GM19351 (cell line): ENCODE results near the gene ADPRH.
"Not testable (repeated sequence)": the region's sequence is repeated elsewhere in the genome, so short reads cannot be mapped to it uniquely, and the experiment has no call there.

Experiments used
- ATAC-seq: cut with Tn5 transposase; IDR thresholded peaks from one replicate; pipeline ENCODE4 v1.9.1; 2021; ENCODE audit warnings: mild to moderate bottlenecking, moderate library complexity; ENCODE audit not compliant: unreplicated experiment

The ADPRH gene

DNA sequence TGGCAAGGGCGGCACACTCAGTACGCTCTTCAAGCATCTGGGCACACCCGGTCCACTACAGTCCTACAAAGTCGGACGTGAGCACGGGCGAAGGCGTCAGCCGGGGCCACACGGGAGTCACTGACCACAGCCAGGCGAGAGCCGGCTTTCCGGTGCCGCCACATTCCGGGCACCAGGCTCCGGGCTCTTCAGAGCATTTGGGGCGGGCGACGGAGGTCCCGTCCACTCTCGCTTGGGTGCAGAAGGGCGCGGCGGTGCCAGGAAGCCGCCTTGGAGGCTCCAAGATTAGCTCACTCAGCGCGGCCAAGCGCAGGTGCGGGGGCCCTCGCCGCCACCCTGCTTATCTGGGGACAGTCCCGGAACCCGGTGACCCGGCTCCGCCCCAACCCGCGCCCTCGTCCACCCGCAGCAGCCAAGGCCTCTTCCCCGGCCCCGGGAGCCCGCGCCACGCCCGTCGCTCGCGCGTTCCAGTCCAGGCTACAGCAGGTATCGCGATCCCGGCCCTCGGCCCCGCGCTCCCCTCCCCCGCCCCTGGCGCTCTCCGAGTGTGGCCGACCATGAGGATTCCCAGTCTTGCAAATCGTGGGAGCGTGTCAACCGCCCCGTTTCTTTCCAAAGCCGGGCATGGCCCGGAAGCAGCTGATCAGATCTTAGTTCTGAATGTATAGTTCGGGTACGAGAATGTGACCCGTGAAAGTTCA lies at the start of gene ADPRH:
ADPRH (plus strand) TSS at position 127 of the 701 bp plus-strand sequence. CDS start 2,678 bp downstream, outside the sequence.
- ATAC-seq: peak; percentile 62

DNA sequence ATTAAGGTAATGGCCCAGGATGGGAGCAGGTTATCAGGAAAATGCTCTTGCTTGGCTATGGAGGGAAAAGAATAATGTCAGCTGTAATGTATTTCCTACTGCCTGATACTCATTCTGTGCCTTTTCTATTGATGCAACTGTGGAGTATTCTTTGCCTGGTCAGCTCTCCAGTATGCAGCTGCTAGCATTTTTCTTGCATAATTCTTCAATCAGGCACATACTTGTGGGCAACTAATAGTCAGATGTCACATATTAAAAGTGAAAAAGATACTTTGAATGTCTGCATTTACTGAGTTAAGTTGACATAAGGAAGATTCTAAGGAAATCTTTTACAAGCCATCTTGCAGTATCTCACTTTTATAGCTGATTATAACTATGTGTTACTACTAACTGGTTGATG lies 49.4 kb upstream of the ADPRH start:
- ATAC-seq: no peak

DNA sequence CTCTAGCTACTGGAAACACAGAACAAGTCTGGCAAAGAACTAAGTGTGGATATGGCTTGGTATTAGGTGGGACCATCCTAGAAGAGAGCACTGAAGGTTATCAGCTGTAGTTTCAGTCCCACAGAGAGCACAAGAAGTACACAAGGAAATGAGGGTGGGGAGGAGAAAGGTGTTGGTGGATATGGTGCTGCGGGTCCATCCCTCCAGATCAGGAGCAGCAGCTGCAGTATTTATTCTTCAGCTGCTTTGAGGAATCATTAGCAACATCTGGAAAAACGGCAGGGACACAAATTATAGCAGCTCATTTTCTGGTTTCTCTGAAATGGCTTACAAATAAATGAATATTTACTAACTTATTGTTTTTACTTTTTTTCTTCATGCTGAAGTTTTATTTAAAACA lies 48.8 kb upstream of the ADPRH start:
- no peak for ATAC-seq

DNA sequence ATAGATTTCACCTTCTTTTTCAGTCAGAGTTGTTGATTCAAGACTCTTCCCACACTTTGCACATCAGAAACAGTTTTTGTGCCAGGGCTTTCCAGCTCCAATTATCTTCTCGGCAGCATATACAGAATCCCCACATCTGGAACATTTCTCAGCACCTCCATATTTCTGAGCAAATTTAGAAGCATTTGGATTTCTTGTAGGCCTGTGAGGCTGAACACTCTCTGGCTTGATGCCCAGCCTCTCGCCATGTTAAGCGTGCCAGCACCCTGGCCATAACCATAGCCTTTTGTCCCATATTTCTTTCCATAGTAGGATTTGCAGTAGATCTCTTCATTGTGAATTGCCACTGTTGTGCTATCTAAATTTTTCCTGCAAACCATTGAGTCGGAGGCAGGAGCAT lies 48.1 kb upstream of the ADPRH start:
- ATAC-seq: no peak

DNA sequence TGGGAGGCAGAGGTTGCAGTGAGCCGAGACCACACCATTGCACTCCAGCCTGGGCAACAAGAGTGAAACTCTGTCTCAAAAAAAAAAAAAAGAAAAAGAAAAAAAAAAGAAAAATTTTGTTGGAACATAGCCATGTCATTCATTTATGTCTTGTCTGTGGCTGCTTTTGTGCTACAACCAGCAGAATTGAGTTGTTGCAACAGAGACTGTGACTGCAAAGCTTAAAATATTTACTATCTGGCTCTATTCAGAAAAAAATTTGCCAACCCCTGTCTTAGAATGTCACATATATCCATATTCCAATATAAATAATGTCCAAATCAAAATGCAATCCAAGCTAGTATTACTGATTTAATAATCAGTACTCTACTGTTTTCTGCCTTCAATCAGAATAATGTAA lies 45.0 kb upstream of the ADPRH start:
- no peak for ATAC-seq

DNA sequence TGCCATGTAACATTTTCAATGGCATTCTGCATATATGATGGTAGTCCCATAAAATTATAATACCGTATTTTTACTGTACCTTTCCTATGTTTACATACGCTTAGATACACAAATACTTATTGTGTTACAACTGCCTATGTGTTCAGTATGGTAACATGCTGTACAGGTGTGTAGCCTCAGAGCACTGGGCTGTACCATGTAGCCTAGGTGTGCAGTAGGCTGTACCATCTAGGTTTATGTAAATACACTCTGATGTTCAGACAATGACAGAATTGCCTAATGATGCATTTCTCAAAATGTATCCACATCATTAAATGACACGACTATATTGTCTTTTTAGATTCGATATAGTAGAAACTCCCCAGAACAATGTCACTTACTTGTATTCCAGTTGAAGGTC lies 42.5 kb upstream of the ADPRH start:
- ATAC-seq: no peak

DNA sequence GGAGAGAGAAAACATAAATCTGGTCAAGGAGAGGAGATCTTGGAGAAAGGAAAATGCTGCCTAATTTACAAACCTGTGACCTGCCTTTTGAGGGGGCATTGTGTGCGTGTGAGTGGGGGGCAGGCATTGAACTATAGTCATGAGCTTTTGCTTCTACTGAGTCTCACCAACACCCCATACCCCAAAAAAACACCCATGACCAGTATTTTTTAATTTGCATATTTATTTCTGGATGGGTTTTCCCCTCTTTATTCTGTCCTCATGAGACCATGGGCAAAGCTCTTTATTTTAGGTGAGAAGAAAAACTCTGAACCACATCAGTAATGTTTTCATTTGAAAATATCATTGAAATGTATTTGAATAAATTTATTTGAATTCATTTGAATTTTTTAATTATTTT lies 40.5 kb upstream of the ADPRH start:
- ATAC-seq: peak; percentile 50

DNA sequence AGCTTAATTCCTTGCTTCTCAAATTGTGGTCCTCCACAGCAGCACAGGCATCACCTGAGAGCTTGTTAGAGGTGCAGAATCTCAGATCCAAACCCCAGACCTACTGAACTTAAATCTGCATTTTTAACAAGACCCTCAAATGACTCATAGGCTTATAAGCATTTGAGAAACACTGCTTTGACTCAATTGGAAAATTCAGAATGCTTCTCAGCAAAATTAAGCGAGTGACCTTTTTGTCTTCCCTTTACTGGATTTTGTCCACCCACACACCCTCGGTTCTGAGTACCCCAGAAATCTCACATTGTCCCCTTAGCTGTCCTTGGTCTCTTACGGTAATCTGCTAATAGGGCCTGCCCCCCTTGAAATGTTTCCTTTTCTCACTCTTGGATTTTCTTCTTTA lies 37.7 kb upstream of the ADPRH start:
- no peak for ATAC-seq

DNA sequence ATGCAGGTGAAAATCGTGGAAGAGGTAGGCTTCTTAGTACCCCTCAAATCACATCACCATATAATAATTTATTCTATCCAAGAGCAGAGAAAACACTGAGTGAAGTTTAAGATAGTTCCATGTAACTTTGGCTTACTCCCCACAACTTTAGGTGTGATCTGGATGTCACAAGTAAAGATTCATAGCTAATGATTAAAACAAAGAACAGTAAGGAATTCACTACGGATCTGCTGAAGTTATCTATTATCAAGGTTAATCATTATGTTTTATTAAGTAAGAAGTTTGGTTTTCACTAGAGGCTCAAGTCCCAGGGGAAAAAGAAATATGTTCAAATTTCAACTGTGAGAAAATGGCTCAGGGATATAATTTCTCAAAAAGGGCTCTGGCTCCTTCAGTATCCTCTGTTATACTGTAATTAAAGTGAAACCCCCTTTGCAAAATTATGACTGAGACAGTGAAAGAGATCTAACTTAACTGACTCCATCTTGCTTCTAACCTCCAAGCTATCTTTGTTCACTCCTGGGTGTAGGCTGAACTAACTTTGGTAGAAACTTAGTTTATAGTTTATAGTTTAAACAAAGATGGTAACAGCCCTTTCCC lies 37.0 kb upstream of the ADPRH start:
- ATAC-seq: no peak

DNA sequence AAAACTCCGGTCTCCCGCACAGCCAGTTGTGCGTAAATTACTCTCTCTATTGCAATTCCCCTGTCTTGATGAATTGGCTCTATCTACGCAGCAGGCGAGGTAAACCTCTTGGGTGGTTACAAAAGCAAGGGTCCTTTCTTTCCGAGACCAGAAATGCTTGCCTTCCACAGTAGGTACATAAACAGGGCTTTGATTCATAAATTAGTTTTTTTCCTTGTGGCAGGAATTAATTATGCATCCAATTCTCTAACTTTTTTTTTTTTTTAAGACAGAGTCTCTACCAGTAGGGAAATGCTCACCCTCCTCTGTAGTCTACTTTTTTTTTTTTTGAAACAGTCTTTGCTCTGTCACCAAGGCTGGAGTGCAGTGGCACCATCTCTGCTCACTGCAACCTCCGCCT lies 36.1 kb upstream of the ADPRH start:
- no peak for ATAC-seq

DNA sequence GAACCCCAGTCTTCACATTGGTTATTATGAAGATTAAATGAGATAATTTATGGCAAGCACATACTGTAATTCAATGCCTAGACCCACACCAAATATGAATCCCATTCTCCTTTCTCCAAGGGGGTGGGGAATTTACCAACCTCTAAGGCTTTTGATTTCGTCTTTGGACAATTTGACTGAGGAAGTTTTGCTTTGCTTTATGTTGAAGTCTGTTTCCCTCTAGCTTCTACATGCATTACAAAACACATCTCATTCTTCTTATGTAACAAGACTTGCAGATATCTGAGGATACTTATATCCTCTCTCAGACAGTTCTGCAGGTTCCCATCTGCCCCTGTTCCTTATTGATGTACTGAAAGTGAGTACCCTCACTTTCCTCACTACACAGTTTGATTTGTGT lies 32.1 kb upstream of the ADPRH start:
- ATAC-seq: no peak

DNA sequence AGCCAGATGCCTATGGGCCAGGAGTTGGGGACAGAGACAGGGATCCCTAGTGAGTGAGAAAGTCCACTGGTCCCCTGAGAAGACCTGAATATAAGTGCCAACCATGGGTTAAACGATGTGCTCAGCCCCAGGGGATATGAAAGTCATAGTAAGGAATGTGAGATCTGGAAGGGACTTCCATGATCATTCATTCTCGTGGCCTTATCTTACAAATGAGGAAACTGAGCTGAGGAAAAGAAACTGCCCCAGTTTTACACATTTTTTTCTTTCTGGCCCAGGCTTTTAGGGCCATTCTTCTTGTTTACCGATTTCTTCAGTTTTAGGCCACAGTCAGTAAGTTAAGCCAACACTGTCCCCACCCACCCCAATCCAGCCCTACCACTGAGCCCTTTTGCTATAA lies 31.0 kb upstream of the ADPRH start:
- ATAC-seq: no peak

DNA sequence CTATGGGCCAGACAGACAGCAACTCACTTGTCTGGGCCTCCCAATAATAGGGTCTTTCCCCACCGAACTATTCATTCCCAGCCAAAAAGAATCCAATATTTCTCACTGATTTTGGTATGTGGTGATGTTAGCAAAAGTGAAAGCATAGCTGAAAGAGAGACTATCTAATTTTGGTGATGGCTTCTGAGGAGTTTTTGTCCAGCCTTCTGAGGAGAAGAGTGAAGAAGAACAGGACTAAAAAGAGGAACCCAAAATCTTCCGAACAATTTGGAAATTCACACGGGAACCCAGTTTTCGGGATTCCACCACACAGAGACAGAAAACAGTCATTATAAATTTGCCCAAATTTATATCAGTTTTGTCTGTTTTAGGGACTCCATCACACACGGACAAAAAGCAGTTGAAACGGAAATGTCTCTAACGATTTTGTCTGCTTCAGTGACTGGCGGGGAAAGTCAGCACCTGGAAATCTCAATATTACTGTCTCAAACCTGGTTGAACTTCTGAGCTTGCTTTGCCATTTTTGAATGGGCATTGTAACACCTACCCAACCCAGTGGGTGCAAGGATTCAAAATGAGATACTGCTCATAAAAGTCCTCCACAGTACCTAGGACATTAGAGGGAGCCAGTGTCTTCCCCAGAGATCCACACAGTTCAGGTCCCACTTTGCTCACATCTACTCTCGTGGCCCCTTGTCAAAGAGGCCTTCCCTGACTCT lies 28.9 kb upstream of the ADPRH start:
- ATAC-seq: no peak

DNA sequence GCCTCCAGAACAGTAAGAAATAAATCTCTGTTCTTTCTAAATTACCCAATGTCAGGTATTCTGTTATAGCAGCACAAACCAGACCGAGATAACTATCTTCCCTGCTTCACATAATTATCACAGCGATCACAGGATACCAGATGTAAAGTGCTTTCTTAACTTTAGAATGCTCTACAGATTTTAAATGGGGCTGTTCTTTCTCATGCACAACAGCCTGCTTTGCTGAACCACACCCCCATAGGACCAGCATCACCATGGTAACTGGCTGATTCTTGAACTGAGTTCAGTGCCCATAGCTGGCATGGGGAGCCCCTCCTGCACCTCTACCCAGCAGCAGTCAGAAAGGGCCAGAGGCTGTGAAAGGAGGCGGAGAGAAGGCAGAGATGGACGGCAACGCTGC lies 27.7 kb upstream of the ADPRH start:
- no peak for ATAC-seq

DNA sequence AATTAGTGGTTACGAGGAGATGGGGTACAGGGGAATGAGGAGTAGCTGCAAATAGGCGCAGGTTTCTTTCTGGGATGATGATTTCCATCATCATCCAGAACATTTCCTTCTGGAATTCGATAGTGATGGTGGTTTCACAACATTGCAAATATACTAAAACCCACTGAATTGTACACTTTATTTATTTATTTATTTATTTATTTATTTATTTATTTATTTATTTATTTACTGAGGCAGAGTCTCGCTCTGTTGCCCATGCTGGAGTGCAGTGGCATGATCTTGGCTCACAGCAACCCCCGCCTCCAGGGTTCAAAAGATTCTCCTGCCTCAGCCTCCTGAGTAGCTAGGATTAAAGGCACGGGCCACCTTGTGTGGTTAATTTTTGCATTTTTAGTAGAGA lies 26.4 kb upstream of the ADPRH start:
- not testable (repeated sequence) for ATAC-seq

DNA sequence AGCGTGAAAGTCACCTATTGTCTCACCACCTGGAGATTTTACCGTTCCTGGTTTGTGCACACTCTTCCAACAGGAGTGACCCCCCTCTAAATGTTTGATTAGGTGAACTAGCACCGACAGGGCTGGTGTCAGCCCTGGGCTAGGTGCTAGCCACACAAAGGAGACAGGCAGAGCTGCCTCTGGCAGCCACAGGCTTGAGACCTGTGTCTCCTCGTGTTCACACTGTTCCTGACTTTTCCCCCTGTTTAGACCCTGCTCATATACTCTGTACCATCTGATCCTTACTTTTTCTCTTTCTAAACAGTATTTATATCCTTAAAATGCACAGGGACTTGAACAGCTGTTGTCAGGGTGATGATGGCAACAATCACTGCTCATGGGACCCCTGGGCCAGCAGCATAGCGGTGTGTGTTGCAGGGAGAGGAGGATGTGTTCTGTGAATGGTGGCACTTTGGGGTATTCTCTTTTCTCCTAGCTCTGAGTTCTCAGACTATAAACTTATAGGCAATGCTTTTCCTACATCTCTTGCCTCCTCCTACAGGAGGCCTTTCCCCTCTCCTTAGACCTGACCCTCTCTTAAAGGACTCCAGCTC lies 25.4 kb upstream of the ADPRH start:
- no peak for ATAC-seq

DNA sequence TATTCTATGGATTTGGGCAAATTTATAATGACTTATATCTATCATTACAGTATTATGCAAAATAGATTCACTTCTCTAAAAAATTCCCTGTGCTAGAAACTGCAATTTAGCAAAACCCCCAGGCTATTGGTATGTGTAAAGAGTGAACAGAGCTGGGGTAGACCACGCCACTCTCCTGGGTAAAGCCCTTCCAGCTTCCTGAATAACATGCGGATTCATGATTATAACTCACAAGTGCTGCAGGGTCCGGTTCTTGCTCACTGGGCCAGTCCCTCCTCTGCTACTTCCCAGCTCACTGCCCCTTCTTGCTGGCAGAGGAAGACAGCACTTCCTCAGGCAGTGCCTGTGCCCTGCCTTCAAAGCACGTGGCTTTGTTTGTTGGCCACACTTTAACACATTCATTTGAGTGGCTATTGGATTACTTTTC lies 24.0 kb upstream of the ADPRH start:
- no peak for ATAC-seq

DNA sequence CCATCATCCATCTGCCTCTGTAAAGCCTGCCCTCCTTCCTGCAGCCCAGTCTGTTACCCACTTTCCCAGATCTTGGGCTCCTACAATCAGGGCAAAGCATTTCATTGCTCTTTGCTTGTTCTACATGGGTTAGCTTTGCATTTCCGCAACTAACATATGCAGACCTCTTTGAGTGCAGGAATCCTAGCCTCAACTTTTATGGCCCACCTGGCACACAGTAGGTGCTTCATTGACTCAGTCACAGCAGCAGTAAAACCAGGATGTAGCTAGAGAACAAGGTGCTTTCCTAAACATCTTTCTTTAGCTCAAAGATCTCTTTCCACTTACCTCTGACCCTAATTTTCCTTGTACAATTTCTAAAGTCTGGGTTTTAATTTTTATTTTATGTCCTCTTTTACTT lies 23.4 kb upstream of the ADPRH start:
- no peak for ATAC-seq

DNA sequence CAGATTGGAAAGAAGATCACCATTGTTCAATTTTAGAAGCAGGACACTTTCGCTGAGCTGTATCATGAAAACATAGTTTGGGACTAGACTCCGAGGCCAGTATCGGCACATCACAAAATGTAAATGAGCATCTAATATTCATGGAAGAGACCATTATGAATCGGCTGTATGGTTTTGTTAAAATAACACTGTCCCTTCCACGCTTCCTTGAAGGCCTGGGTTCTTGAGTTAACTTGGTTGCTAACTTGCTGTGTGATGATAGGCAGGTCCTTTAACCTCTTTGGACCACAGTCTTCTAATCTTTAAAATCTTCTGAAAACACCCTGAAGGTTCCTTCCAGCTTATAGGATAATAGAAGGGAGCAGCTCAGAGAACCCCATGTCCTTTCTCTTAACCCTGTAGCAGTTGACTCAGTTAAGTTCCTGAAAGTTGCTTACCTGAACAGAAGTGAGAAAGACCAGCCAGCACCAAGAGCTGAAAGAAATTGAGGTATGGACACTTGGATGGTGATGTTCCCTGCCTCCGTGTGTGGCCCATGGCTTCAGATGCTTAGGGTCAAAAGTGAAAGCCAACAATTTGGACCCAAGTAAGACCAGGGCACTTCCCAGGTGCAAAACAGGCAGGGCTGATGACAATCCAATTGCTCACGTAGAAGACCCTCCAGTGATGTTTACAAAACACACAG lies 22.0 kb upstream of the ADPRH start:
- ATAC-seq: no peak

DNA sequence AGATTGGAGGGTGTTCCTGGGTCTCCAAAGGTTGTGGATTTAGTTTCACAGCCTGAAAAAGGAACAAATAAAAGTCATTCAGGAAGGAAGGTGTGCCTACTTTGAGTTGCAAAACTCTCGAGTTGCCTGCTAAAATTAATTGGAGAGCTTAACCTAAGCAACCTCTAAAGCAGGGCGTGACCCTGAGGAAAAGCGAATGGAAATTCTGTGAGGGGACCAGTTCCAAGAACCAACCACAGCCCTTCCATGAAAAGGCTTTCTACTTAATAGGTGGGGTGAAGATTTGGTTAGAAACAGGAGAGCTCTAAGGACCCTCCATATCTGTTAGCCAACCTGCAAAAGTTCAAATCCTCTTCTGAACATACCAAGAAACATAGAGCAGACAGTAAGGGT lies 21.4 kb upstream of the ADPRH start:
- ATAC-seq: no peak

DNA sequence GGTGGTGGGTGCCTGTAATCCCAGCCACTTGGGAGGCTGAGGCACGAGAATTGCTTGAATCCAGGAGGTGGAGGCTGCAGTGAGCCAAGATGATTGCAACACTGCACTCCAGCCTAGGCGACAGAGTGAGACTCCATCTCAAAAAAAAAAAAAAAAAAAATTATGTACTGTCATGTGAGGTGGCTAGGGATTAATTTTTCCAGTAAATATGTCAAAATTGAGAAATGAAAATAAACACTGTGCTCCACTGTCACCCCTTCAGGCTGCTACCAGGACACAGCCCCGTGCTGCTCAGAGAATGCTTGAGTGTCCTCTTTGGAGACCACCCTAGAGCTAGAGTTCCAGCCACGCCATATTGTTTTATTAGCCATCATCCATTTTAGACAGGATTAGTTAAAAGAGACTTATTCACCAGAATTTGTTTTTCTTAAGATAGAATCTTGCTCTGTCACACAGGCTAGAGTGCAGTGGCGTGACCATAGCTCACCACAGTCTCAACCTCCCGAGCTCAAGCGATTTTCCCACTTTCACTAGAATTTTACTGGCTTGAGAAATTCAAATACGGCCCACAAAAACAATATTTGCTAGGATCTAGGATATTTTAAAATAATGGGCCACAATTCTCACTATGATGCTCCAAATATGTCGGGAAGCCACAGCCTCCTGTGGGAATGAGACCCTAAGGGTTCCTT lies 20.5 kb upstream of the ADPRH start:
- ATAC-seq: no peak
